ENCODE measurements around the gene CAMKK1. TPM values are rescaled to one million over a fixed set of nuclear protein-coding genes. Genes with fewer than 3 reads are reported as not detected.

CAMKK1 gene
- total and polyA plus RNA-seq, 2 donors (not counting 3 experiments of a cell fraction or from before 2014, with no cell fraction given): 4.5 to 6.1 TPM

- H4K20me1 ChIP-seq (replicated peaks; ENCODE audit: control insufficient read depth, extremely low read depth, insufficient read depth, low read length): no peaks in the 10 kb centered on the region
- no peak overlapping the region for H3K4me3 ChIP-seq (replicated peaks in 1 of 3; ENCODE audit: insufficient read depth in 1 of 3, low read depth in 1 of 3, low read length in 3 of 3)
- no TSS peak for BruUV-seq (replicated peaks)
- dilution Hi-C loops (cut with MboI; ENCODE audit: extremely low pct_ligation_motif_present, low sequenced_read_pairs) (no loop called here), intact Hi-C loops (cut with micrococcal nuclease) (loop anchor here (10.0 kb wide), 1 partner anchor 784 kb away; no protein-coding TSS in a partner anchor)
- no peak for DNase-seq (ENCODE audit: low read depth, low spot score)
- no peak overlapping the region for H3K27ac ChIP-seq (ENCODE audit: insufficient read depth, low read depth, low read length)
- H3K79me2 ChIP-seq (ENCODE audit: control insufficient read depth, insufficient read depth, low read length): peaks cover 5% of the 10 kb centered on the region
- H2AFZ ChIP-seq (ENCODE audit: low read depth, low read length): no peak overlapping the region
- H3K9ac ChIP-seq (replicated peaks; ENCODE audit: extremely low read depth, insufficient read depth, low read length): no peak overlapping the region
- no peaks in the 10 kb centered on the region for H3K9me1 ChIP-seq (replicated peaks; ENCODE audit: control insufficient read depth, extremely low read depth, insufficient read depth, low read length)
- ChIA-PET CTCF (interaction anchor here (0.8 to 6.1 kb wide), 11 partner anchors 10 to 145 kb away, joined by 3 to 112 read pairs (median 6); partner anchors contain the start of gene HASPIN), POLR2A (interaction anchor here (0.5 kb wide), 1 partner anchor 11 kb away, joined by 3 read pairs; no protein-coding TSS in a partner anchor)
- peaks cover 11 to 17% of the 10 kb centered on the region in 2 experiments for H3K36me3 ChIP-seq (ENCODE audit: control insufficient read depth in 2 of 2, extremely low read depth in 1 of 2, insufficient read depth in 2 of 2, low read length in 2 of 2)
- H3K9me3 ChIP-seq (replicated peaks; ENCODE audit: control insufficient read depth, insufficient read depth, low read length): no peaks in the 10 kb centered on the region
- H3K27me3 ChIP-seq (ENCODE audit: control insufficient read depth in 2 of 2, insufficient read depth in 2 of 2, low read length in 2 of 2): no peaks in the 10 kb centered on the region
- TF ChIP-seq JUN (IDR thresholded peaks at IDR 0.05; ENCODE audit: borderline replicate concordance, insufficient read depth, insufficient read length, low read depth): no peak
- TF ChIP-seq GATA2 (IDR thresholded peaks at IDR 0.05; ENCODE audit: insufficient read depth, insufficient read length, low read depth, low read length): no peak
- TF ChIP-seq, protein P1, sequence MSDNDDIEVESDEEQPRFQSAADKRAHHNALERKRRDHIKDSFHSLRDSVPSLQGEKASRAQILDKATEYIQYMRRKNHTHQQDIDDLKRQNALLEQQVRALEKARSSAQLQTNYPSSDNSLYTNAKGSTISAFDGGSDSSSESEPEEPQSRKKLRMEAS (IDR thresholded peaks at IDR 0.05; ENCODE audit: insufficient read depth, insufficient read length): no peak
- TF ChIP-seq POLR2A (IDR thresholded peaks at IDR 0.05; ENCODE audit: low read depth, low read length): no peak
- no peak for TF ChIP-seq MYC (IDR thresholded peaks at IDR 0.05; ENCODE audit: low read depth, low read length)
- no peak for TF ChIP-seq POLR2AphosphoS5 (IDR thresholded peaks at IDR 0.05; ENCODE audit: insufficient read depth, low read depth, low read length)
- TF ChIP-seq CTCF (IDR thresholded peaks at IDR 0.05; ENCODE audit: extremely low read depth in 1 of 2, insufficient read depth in 1 of 2, low read depth in 1 of 2, low read length in 2 of 2): no peak
- TF ChIP-seq EZH2 (IDR thresholded peaks at IDR 0.05; ENCODE audit: borderline replicate concordance, low read depth, low read length, severe bottlenecking): no peak
- TF ChIP-seq FOS (IDR thresholded peaks at IDR 0.05; ENCODE audit: borderline replicate concordance, insufficient read depth, low read length): no peak
- no peak for FAIRE-seq
- no peaks in the 10 kb centered on the region for H3K4me1 ChIP-seq (ENCODE audit: control insufficient read depth, extremely low read depth, insufficient read depth, low read length)
- no peak overlapping the region for H3K4me2 ChIP-seq (ENCODE audit: insufficient read depth, low read length)
Observed at GRCh38 chr17:3828151-3828851, 64.6 kb downstream of the CAMKK1 start.

All from endothelial cell of umbilical vein (primary cell).